Measurements from ENCODE around the gene VDAC2.

DNA sequence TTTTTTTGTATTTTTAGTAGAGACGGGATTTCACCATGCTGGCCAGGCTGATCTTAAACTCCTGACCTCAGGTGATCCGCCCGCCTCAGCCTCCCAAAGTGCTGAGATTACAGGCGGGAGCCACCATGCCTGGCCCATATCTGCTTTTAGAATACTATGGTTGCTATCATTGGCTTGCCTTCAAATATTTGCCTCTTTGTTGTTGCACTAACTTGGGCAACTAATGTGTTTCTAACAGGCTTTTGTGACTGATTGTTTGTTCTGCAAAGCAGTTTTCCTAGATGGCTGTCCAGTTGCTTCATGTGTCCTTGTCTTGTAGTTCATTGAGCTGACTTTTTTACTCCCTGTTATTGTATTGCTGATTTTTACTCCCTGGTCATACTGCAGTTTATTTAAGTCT, 9.7 kb downstream of the VDAC2 start:
- no peak for TF ChIP-seq POLR2A (IDR thresholded peaks at IDR 0.05)
- TF ChIP-seq, protein P1, sequence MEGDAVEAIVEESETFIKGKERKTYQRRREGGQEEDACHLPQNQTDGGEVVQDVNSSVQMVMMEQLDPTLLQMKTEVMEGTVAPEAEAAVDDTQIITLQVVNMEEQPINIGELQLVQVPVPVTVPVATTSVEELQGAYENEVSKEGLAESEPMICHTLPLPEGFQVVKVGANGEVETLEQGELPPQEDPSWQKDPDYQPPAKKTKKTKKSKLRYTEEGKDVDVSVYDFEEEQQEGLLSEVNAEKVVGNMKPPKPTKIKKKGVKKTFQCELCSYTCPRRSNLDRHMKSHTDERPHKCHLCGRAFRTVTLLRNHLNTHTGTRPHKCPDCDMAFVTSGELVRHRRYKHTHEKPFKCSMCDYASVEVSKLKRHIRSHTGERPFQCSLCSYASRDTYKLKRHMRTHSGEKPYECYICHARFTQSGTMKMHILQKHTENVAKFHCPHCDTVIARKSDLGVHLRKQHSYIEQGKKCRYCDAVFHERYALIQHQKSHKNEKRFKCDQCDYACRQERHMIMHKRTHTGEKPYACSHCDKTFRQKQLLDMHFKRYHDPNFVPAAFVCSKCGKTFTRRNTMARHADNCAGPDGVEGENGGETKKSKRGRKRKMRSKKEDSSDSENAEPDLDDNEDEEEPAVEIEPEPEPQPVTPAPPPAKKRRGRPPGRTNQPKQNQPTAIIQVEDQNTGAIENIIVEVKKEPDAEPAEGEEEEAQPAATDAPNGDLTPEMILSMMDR (IDR thresholded peaks at IDR 0.05), result no peak
